ENCODE data around the gene ZNF268.

Gene ZNF268

DNA sequence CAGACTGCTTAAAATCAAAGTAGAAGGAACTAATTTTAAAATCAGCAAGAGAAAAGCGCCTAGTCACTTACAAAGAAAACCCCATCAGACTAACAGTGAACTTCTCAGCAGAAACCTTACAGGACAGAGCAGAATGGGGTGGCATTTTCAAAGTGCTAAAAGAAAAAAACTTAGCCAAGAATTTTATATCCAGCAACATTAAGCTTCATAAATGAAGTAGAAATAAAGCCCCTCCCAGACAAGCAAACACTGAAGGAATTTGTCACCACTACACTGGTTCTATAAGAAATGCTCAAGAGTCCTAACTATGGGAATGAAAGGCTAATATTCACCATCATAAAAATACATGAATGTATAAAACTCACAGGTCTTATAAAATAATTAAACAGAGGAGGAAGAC lies 6.4 kb upstream of the ZNF268 start:
- H3K4me3 ChIP-seq (ENCODE audit: control insufficient read depth, low read depth, low read length), result no peak overlapping the region
- no peak for DNase-seq (ENCODE audit: low read depth)
- TF ChIP-seq, protein P1, sequence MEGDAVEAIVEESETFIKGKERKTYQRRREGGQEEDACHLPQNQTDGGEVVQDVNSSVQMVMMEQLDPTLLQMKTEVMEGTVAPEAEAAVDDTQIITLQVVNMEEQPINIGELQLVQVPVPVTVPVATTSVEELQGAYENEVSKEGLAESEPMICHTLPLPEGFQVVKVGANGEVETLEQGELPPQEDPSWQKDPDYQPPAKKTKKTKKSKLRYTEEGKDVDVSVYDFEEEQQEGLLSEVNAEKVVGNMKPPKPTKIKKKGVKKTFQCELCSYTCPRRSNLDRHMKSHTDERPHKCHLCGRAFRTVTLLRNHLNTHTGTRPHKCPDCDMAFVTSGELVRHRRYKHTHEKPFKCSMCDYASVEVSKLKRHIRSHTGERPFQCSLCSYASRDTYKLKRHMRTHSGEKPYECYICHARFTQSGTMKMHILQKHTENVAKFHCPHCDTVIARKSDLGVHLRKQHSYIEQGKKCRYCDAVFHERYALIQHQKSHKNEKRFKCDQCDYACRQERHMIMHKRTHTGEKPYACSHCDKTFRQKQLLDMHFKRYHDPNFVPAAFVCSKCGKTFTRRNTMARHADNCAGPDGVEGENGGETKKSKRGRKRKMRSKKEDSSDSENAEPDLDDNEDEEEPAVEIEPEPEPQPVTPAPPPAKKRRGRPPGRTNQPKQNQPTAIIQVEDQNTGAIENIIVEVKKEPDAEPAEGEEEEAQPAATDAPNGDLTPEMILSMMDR (conservative IDR thresholded peaks at IDR 0.05; ENCODE audit: control insufficient read depth, insufficient read depth, low read depth, low read length), result no peak

DNA sequence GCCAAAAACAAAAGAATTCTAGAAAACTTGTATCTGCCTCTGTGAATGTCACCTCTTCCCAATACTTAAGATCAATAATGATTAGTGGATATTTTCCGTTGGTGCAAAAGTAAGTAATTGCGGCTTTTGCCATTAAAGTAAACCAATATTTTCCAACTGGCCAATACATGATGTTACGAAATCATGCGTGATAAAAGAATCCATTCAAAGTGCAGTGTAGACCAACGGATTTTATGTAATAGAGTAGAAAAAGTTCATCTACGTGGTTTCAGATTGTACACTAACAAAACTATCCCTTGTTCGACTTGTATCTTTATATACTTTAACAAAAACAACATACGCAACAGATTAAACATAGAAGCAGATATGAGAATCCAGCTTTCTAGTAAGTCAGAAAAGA lies 626 bp upstream of the ZNF268 start:
- H3K4me3 ChIP-seq (ENCODE audit: control insufficient read depth, low read depth, low read length), result no peak overlapping the region
- TF ChIP-seq, protein P1 (conservative IDR thresholded peaks at IDR 0.05; ENCODE audit: control insufficient read depth, insufficient read depth, low read depth, low read length), result no peak
- no peak for DNase-seq (ENCODE audit: low read depth)

DNA sequence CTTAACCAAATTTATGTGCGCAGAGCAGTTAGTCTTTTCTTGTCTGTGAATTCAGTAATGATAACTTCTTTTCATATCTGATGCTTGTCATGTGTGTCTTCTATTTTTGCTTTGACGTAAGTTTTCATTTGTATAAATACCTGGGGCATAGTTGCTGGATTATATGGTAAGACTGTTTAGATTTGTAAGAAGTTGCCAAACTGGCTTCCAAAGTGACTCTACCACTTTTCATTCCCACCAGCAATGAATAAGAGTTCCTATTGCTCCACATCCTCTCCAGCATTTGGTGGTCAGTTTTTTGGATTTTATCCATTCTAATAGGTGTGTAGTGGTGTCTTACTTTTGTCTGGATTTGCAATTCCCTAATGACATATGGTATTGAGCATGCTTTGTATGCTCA lies 8.9 kb downstream of the ZNF268 start:
- no peak overlapping the region for H3K4me3 ChIP-seq (ENCODE audit: control insufficient read depth, low read depth, low read length)
- TF ChIP-seq, protein P1 (conservative IDR thresholded peaks at IDR 0.05; ENCODE audit: control insufficient read depth, insufficient read depth, low read depth, low read length), result no peak
- DNase-seq (ENCODE audit: low read depth), result no peak

DNA sequence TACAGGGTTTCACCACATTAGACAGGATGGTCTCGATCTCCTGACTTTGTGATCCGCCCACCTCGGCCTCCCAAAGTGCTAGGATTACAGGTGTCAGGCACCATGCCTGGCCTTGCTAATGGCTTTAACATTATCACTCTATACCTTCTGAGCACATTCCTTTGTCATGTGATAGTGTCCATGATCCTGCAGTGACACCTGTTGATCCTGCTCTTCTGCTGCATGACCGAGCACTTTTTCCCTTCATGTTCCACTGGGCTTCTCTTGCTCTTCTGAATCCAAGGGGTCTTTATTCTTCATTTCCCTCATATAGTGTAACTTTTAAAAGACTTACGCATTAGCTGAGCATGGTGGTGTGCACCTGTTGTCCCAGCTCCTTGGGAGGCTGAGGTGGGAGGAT lies 11.6 kb downstream of the ZNF268 start:
- no peak for DNase-seq (ENCODE audit: low read depth)
- no peak overlapping the region for H3K4me3 ChIP-seq (ENCODE audit: control insufficient read depth, low read depth, low read length)
- TF ChIP-seq, protein P1 (conservative IDR thresholded peaks at IDR 0.05; ENCODE audit: control insufficient read depth, insufficient read depth, low read depth, low read length), result no peak

DNA sequence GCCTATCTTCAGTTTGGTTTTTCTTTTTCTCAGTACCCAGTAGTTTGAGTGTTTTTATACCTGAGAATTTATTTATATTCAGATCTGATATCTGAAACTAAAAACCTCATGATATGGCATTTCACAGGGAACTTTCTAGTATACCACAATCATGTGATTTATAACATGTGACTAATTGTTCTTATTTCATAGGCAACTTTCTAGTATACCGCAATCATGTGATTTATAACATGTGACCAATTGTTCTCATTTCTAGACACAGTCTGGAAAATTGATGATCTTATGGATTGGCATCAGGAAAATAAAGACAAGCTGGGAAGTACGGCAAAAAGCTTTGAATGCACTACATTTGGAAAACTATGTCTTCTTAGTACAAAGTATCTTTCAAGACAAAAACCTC lies 20.6 kb downstream of the ZNF268 start:
- TF ChIP-seq, protein P1 (conservative IDR thresholded peaks at IDR 0.05; ENCODE audit: control insufficient read depth, insufficient read depth, low read depth, low read length), result no peak
- no peak overlapping the region for H3K4me3 ChIP-seq (ENCODE audit: control insufficient read depth, low read depth, low read length)
- DNase-seq (ENCODE audit: low read depth), result no peak

DNA sequence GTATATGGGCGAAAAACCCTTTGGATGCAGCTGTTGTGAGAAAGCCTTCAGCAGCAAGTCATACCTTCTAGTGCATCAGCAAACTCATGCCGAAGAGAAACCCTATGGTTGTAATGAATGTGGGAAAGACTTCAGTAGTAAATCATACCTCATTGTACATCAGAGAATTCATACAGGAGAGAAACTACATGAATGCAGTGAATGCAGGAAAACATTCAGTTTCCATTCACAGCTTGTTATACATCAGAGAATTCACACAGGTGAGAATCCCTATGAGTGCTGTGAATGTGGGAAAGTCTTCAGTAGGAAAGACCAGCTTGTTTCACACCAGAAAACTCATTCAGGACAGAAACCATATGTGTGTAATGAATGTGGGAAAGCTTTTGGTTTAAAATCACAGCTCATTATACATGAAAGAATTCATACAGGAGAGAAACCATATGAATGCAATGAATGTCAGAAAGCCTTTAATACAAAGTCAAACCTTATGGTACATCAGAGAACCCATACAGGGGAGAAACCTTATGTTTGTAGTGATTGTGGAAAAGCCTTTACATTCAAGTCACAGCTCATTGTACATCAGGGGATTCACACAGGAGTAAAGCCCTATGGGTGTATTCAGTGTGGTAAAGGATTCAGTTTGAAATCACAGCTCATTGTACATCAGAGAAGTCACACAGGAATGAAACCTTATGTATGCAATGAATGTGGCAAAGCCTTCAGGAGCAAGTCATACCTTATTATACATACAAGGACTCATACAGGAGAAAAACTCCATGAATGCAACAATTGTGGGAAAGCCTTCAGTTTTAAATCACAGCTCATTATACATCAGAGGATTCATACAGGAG lies 21.4 kb downstream of the ZNF268 start:
- TF ChIP-seq, protein P1 (conservative IDR thresholded peaks at IDR 0.05; ENCODE audit: control insufficient read depth, insufficient read depth, low read depth, low read length), result no peak
- H3K4me3 ChIP-seq (ENCODE audit: control insufficient read depth, low read depth, low read length), result no peak overlapping the region
- DNase-seq (ENCODE audit: low read depth), result peak; percentile 26

Measured in fibroblast of mammary gland (primary cell).